ES-I3 (cell line): Measurements from ENCODE around the gene SELENON.

ENCODE experiments used
- H3K36me3 ChIP-seq: 2 replicates; pipeline ENCODE4 v1.6.1; 2013; ENCODE audit warnings: mild to moderate bottlenecking, low read length, control low read depth, moderate library complexity; ENCODE audit not compliant: insufficient read depth
- H3K4me1 ChIP-seq: 2 replicates; pipeline ENCODE4 v1.6.1; 2013; ENCODE audit warnings: mild to moderate bottlenecking, control low read depth, low read length; ENCODE audit not compliant: insufficient read depth
- H3K9ac ChIP-seq: 2 replicates; pipeline ENCODE4 v1.6.1; 2013; ENCODE audit warnings: low read depth, mild to moderate bottlenecking, low read length, moderate library complexity
- H3K9me3 ChIP-seq: 2 replicates; pipeline ENCODE4 v1.6.1; 2013; ENCODE audit warnings: mild to moderate bottlenecking, low read length, moderate library complexity; ENCODE audit not compliant: control insufficient read depth, insufficient read depth

Gene SELENON

GRCh38 chr1:25861316-25862286, 61.6 kb downstream of the SELENON start:
- Histone ChIP-seq H3K9ac (no peak overlapping the region), H3K4me1 (no peaks in the 10 kb centered on the region), H3K9me3 (no peaks in the 10 kb centered on the region), H3K36me3 (no peaks in the 10 kb centered on the region)

GRCh38 chr1:25862785-25863485, 62.9 kb downstream of the SELENON start:
- Histone ChIP-seq H3K9me3 (no peaks in the 10 kb centered on the region), H3K36me3 (no peaks in the 10 kb centered on the region), H3K4me1 (peaks cover 5% of the 10 kb centered on the region), H3K9ac (no peak overlapping the region)

- Histone ChIP-seq H3K36me3 (no peaks in the 10 kb centered on the region), H3K9me3 (no peaks in the 10 kb centered on the region), H3K4me1 (peaks cover 7% of the 10 kb centered on the region), H3K9ac (no peak overlapping the region)
Measured at GRCh38 chr1:25863486-25864262, 63.7 kb downstream of the SELENON start.

- peaks cover 7% of the 10 kb centered on the region for H3K4me1 ChIP-seq
- no peaks in the 10 kb centered on the region for H3K36me3 ChIP-seq
- no peak overlapping the region for H3K9ac ChIP-seq
- H3K9me3 ChIP-seq, result no peaks in the 10 kb centered on the region
Measured at GRCh38 chr1:25864434-25864833, 64.4 kb downstream of the SELENON start.

- Histone ChIP-seq H3K36me3 (no peaks in the 10 kb centered on the region), H3K9ac (no peak overlapping the region), H3K4me1 (peaks cover 16% of the 10 kb centered on the region), H3K9me3 (no peaks in the 10 kb centered on the region)
Measured at GRCh38 chr1:25866288-25866687, 66.3 kb downstream of the SELENON start.

GRCh38 chr1:25867210-25867991, 67.4 kb downstream of the SELENON start:
- peaks cover 21% of the 10 kb centered on the region for H3K4me1 ChIP-seq
- no peak overlapping the region for H3K9ac ChIP-seq
- no peaks in the 10 kb centered on the region for H3K9me3 ChIP-seq
- H3K36me3 ChIP-seq, result no peaks in the 10 kb centered on the region
